CD4-positive, alpha-beta T cell treated with Interferon gamma for 1 hour (primary cell): Measurements from ENCODE around the gene CHRNA5.

ENCODE experiments used
- DNase-seq: peaks from one replicate; pipeline ENCODE4 v3.0.0-alpha.2; 2020

Gene CHRNA5

DNA sequence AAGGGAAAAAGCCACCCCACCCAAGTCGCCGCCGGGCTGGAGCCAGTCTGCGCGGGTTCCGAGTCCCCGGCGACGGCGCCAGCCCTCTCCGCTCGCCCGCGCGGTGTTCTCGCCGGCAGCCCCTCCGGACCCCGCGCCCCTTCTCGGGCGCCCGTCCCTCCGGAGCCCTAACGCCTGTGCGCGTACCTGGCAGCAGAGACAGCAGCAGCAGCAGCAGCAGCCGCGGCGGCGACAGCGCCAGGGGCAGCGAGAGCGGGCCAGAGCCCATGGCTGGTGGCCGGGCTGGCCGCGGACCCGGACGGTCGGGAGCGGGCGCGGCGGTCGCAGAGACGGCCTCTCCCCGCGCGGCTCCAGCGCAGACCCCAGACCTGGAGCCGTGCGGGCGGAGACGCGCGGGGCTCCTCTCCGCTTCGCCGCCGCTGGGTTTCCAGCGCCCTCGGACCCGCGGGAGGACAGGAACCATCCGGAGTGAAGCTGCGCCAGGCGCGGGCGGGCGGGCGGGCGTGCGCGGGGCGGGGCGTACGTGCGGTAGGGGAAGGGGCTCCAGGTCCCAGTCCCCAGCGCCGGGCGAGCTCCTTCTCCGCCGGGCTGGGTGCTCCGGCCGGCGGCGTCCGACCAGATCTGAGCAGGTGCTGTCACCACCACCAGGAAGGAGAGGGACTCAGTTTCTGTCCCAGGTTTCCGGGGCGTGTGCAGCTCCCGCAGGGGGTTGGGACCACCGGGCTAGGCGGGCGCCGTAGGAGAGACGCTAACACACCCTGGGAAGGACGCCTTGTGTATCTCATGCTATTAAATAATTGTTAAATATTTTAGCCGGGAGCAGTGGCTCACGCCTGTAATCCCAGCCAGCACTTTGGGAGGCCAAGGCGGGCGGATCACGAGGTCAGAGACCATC is 55.5 kb downstream of the CHRNA5 start, which contains the start of gene CHRNA3:
Gene CHRNA3 (minus strand): TSS at position 470 of the 895 bp plus-strand sequence. CDS start 202 bp downstream, at position 268.
- DNase-seq, result no peak

DNA sequence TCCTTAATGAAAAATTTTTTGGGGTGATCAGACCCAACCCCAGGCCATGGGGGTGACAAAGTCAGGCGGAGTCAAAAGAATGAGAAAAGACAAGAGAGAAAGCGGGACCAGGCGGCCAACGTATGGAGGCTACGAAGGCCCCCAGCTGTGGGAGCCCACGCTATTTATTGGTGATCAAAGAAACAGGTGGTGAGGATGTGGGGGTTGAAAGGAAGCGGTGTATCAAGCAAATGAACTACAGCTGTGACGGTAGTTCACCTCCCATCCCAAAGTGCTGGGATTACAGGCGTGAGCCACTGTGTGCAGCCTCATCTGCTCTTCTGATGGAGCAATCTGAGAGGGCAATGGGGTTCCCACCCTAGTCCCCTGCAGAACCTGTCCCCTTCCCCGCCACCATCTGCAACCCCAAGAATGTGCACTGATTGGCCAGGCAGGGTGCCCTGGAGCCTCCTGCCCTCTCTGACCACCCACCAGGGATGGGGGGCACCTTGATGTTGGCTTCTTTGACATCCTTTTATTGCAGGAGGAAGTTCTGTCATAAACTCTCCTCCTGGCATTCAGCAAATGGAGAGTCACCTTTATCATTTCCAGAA is 56.6 kb downstream of the CHRNA5 start:
- no peak for DNase-seq

DNA sequence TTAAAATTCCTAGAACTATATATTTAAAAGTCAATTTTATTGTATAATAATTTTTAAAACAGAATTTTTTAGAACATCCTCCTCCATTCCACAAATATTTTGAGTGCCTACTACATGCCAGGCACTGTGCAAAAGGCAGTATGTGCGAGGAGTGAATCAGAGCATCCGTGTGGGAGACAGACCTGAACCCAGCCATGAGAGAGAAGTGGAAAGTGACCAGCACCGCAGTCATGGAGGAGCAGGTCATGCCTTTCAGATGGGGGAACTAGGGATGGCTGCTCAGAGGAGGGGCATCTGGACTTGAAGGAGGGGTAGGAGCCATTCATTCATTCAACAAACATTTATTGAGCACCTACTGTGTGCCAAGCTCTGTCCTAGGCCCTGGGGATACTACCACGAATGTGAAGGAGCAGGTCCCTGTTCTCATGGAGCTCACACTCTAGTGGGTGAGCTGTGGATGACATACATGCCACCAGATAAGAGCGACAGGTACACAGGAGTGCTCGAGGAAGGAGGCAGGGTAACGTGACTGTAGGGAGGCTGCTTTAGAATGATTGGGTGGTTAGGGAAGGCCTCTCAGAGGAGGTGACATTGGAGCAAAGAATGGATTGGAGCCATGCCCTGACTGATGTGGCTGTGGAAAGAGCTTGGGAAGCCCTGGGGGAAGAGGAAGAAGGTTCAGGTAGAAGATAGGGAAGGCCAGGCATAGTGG is 58.6 kb downstream of the CHRNA5 start:
- no peak for DNase-seq

DNA sequence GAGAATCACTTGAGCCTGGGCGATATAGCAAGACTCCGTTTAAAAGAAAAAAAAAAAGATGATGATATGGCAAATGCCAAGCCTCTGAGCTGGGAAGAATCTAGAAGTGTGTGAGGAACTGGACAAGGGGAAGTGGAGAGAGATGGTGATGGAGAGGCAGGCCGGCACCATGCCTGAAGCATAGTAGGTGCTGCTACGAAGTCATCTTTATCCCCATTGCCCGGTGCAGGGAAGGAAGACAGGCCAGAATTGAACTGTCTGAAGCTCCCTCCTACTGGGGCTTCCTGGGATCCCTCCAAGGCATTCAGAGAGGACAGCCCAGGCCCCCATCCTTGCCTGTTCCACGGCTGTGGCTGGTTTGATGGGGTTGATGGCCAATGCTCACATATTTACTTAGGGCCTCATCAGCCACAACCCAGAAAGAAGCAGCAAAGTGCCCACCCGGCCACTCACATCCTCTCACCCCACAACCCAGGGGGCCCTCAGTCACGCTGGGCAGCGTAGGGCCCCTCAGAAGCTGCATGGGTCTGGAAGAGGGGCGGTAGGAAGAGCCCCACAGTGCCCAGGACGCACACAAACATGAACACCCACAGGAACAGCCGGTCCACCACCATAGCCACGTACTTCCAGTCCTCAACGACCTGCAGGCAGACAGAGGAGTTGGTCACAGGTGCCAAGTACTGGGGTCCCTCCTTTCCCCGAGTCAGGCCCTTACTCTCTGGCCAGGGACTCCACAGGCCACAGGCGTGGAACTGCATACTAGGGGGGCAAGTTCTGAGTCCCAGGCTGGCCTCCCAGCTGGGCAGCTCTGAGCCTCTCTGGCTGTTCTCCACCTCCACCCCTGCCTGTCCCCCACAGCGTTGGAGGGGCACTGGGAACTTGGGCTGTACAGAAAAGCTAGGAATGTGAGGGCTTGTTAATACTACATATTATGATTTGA is 59.6 kb downstream of the CHRNA5 start:
- DNase-seq, result no peak

DNA sequence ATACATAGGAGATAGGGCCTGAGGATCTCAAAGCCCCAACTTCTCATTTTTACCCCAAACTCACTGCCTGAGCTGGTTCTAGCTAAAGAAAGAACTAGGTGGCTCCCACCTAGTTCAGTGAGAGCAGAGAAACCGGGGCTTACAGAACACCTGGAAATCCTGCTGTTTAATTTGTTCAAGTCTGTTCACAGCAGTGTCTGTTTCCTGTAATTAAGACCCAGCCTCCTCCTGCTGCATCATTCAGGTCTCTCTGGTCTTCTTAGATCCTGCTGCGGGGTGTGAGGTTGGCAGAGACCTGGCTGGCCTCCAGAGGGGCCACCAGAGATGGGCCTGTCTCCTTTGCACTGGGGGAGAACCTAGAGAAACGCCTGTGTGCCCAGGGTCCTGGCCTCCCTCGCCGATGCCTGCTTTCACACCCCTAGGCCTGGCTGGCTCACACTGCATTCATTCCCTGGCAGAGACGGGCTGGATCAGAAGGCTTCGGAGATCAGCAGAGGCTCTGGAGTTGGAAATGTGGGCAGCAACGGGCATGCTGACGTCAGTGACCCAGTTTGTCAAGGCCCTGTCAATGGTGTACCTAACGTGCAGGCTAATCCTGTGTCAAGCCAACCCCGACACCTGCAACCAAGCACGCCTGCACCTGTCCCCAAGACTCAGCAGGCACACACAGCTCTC is 60.4 kb downstream of the CHRNA5 start:
- no peak for DNase-seq

DNA sequence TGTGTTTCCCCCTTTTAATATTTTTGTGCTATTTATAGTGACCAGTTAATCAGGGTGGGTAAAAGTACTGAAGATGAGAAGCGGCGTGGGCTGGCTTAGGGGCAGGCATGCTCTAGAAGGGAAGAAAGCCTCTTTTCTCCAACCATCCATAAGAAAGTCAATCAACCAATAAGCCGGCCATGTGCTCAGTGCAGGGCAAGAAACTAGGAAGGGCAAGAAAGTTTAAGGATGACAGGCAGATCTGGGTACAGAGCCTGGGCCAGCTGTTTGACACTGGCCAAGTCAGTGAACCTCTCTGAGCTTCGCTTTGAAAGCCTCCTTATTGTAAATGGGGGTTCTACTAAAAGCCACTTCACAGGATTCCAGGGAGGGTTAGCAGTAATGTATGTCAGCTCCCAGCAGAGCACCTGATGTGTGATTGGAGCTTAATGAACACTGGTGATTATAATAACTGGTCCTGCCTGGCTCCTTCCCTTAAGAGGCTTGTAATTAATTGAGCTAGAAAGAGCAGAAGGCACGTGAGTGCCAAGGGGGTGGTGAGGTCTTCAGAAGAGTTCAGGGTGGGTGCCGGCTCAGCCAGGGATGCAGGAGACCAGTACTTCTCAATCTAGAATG is 61.2 kb downstream of the CHRNA5 start:
- DNase-seq, result no peak

DNA sequence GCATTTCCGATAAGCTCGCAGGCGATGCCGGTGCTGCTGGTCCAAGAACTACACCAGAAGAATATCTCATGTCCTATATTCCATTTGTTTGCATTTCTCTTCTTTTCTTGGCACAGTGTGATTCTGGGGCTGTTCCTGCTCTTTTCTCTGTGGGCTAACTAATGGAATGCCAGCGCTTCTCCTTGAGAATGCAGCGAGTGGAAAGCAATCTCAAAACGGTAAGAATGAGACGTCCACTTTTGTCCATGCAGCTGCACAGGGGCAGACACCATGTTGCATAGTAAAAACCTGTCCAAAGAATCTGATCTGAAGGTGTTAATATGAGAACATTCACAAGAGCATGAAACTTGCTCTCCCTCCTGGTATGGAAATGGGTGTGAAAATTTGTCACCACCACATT is 62.0 kb downstream of the CHRNA5 start:
- no peak for DNase-seq

DNA sequence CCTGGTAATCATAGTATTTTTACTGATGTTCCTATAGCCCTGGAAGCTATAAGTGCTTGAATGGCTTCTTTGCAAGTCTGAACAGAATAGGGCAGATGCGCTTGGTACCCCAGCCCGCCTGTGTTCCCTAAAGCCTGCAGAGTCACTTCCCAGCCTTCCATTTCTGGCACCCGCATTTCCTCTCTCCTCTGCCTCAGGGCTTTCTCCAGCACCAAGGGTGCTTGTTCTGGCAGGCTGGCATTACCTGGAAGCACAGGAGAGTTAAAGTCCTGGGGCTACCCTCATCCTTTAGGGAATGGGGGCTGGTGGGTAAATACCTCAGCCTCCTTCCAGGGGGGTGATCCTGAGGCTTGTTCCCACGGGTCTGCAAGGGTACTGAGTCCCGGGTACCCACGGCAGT is 62.9 kb downstream of the CHRNA5 start:
- no peak for DNase-seq

DNA sequence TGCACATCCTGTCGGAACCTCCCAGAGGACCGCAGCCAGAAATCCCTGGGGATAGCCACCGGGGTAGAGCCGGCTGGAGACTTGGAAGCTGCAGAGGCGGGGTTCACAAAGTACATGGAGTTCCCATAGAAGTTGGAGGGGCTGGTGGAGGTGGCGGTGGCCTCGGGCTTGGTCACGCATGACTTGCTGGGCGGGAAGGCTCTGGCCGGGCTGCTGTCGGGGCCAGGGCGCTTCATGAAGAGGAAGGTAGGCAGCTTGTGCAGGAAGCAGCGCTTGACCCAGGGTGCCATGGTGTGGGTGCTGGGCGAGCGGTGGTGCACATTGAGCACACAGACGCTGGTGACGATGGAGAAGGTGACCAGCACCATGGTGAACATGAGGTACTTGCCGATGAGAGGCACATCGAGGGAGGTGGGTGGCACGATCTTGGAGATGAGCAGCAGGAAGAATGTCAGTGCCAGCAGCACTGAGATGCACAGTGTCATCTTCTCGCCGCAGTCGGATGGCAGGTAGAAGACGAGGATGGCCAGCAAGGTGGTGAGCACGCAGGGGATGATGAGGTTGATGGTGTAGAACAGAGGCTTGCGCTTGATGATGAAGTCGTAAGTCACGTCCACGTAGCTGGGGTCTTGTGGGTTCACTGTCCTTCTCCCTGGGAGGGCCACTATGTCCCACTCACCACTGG is 63.9 kb downstream of the CHRNA5 start:
- no peak for DNase-seq

DNA sequence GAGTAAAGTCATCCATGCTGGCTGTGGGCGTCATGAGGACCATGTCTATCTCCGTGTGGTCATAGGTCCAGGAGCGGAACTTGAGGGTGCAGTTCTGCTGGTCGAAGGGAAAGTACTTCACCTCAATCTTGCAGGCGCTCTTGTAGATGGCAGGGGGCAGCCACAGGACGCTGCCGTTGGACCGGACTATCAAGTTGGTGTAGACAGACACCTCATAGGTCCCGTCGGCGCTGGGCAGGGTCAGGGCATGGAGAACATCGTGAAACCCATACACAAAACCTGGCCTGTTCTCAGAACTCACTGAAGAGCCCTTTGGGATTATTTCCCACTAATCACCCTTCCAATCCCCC is 64.4 kb downstream of the CHRNA5 start:
- no peak for DNase-seq

DNA sequence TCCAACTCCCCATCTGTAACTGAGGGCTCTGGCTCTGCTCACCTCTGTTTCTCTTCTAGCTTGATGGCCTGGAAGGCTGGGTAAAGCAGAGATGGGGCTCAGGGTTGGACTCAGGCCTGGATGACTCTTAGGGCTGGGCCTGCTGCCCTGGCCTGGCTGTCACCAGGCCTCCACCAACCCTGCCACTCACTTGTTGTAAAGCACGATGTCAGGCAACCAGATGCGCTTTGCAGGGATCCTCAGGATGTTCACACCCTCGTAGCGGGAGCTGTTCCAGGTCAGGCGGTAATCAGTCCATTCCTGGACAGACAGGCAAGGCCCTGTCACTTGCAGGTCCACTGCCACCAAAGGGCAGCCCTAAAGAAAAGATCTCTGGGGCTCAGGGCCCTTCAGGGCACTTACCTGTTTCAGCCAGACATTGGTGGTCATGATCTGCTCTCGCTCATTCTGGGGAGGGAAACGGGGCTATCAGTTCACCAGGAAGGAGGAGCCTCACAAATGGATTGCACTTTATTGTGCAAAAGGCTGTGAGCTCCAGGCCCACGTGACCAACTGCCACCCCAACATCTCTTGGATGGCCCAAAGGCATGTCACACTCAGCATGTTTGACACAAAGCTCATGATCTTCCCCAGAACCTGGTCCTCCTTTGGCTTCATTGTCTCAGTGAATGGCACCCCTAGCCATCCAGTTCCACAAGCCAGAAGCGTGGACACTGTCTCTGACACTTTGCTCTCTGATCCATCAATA is 65.7 kb downstream of the CHRNA5 start:
- no peak for DNase-seq

DNA sequence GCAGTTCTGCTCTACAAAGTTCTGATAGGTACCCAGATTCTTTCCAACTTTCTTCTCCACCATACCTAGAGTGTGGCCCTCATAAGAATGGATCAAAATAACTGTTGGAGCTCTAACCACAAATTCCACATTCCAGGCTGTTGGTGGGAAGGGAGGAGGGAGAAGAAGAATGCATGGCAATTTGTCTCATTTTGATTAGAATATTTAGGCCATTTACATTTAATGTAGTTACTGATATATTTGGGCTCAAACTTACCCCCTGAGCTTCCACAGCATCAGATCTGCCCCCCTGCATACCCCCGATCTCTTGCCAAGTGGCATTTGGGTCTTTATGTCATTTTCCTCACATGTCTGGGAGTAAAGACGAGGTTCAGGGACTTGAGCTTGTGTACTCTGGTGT is 68.0 kb downstream of the CHRNA5 start:
- no peak for DNase-seq

DNA sequence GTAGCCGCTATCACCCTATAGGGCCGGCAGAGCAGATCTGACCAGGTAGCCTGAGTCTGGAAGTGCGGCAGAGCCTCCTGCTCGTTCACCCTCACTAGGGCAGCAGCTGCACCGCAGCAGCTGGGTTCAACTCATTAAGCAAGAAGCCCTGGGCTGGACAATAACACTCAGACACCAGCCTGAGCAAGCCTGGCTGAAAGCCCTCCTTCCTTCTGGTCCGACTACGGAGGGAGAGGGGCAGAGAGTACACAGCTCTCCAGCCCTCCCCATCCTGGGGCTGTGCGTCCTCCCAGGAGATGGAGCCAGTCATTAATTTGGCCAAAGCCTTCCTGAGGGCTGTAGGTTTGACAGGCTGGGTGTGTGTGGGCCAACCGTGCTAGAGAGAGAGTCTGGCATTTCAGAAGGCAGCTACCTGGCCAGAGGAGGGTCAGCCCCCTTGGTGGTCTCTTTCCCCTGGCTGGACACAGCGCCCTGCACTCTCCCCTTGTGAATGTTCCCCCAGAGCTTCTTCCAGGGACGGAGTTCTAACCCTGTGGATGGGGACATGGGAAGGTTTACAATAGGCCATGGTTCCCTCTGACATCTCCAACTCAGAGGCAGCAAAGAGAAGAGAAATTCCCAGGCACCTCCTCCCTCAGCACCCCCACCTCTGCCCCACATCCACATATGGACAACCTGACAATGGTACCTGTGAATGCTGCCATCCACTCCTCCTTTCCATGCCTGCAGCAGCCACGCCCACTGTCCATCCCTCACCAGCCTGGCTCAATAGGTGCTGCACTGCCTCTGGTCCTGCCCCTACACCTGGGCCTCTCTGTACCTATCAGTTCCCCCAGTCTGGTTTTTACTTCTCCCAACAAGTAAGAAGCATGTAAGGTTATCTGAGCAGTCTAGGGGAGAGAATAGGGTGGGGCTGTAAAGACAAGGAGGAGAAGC is 69.2 kb downstream of the CHRNA5 start:
- DNase-seq, result no peak

DNA sequence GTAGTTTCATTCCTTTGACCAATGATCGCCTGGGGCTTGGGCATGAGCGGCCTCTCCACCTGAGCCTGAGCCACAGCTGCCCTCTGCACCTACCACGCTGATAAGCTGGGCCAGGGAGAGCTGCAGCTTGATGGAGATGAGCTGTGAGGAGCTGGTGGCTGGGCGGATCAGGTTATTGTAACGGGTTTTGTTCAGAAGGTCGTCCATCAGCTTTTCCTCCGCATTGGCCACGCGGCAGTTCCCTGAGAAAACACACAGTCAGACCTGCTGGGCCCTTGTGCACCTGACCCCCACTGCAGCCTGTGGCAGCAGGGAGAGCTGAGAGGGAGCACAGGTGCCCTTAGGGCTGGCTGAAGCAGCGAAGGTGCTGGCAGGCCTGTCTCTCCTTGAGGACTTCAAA is 70.0 kb downstream of the CHRNA5 start:
- no peak for DNase-seq

DNA sequence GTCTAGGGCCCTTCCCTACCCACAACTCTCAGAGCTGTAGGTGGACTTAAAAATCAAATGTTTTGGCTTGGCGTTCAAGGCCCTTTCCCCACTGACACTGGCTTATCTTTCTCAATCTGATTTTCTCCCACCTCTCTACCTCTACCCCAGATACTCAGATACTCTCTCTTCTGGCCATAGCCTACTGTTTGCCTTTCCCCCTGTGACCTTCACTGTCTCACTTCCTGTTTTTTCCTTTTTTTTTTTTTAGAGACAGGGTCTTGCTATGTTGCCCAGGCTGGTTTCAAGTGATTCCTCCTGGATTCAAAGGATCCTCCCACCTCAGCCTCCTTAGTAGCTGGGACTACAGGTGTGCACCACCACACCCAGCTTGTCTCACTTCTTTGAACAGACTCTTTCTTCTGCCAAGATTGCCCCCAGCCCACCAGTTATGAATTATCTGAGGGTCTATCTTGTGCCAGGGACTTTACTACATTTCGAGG is 71.1 kb downstream of the CHRNA5 start:
- DNase-seq, result no peak

DNA sequence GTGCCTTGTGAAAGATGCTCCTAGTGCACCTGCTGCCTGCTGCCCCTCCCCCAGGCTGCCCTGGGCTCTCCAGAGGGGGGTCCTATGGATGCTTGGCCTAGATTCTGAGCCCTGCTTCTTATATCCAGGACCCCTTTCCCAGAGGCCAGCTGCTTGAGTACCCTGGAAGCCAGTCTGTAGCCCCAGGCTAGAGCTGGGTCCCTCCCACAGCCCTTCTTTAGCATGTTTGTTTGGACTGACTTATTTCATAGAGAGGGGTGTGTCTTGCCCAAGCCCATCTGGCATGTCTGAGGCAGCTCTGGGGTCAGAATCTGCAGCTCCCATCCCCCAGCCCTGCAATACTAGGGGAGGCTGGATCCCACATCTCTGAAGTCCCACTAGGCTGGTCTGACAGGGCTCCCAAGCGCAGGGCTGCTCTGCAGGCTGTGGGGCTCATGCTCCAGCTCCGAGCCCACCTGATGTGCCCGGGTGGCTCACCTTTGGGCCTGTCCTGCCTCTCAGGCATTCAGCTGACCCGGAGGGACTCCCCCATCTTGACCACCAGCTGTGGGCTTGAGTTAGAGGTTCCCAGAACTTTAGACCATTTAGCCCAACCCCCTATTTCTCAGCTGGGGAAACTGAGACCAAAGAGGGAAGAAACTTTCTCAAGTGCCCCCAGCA is 72.6 kb downstream of the CHRNA5 start:
- no peak for DNase-seq

DNA sequence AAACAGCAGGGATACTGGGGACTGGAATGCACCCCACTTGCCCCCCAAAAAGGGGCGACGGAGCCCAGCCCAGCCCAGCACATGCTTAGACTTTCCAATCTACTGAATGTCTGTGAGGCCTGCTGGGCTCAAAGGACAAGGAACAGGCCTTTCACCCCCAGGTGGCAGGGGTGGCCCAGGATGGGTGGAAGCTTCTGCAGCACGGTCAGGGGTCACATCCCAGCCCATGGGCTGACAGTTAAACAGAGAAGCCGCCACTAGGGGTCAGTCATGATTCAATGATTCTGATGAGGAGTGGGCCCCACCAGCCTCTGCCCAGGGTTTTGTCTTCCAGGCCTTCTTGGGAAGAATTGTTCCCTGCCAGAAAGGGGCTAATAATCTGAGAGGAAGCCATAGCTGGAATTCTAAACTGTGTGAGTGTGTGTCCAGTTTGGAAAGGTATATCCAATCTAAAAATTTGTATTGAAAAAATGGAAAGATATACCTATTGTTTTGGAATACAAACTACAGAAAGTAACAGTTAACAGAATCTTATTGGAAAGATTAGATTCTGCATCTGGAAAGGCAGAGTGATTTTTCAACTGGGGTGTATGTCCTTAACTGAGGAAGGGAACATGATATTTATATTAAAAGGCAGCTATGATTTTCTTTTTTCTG is 73.5 kb downstream of the CHRNA5 start:
- DNase-seq, result peak; percentile 16
